T-helper 1 cell treated with Interleukin-12 subunit alpha and Interleukin-12 subunit beta and Interleukin-4 antibody, amounts not matched to agents 30 ng/mL and 1 ng/mL, for 36 hours (primary cell): ENCODE data around the gene IKZF2. TPM values are rescaled to one million over a fixed set of nuclear protein-coding genes. Genes with fewer than 3 reads are reported as not detected.
"Not testable (repeated sequence)": the region's sequence is repeated elsewhere in the genome, so short reads cannot be mapped to it uniquely, and the experiment has no call there.

Experiments
- intact Hi-C: fragments of 100-400 bp; cut with micrococcal nuclease; formaldehyde crosslinking; loops from one replicate; pipeline ENCODE4 v1.15.1; 2024
- total RNA-seq: library from RNA; stranded (reverse); gene quantifications from 2 replicates; pipeline ENCODE4 v1.2.3, GENCODE V29; 2022

IKZF2 gene
- total RNA-seq, 1 donor from 2014 or later = 2.6 TPM

GRCh38 chr2:213043566-213043965 is 107.8 kb downstream of the IKZF2 start:
- intact Hi-C loops = no loop called here

- intact Hi-C loops = no loop called here
These were observed 109.2 kb downstream of the IKZF2 start for GRCh38 chr2:213042262-213042661.

- intact Hi-C loops = no loop called here
These were observed 114.6 kb downstream of the IKZF2 start for GRCh38 chr2:213036836-213037235.

GRCh38 chr2:213034585-213034984 is 116.8 kb downstream of the IKZF2 start:
- intact Hi-C loops = no loop called here

- intact Hi-C loops = no loop called here
These were observed 118.8 kb downstream of the IKZF2 start for GRCh38 chr2:213032607-213033006.

GRCh38 chr2:213022987-213023386 is 128.4 kb downstream of the IKZF2 start:
- intact Hi-C loops = no loop called here

- intact Hi-C loops = no loop called here
These were observed 129.2 kb downstream of the IKZF2 start for GRCh38 chr2:213021971-213022899.

GRCh38 chr2:213020913-213021312 is 130.5 kb downstream of the IKZF2 start:
- intact Hi-C loops = not testable (repeated sequence)

- intact Hi-C loops = no loop called here
These were observed 131.1 kb downstream of the IKZF2 start for GRCh38 chr2:213020268-213020667.

- intact Hi-C loops = loop anchor here (5.0 to 10.0 kb wide), 2 partner anchors 215 to 263 kb away; partner anchors contain the start of gene SPAG16
These were observed 132.0 kb downstream of the IKZF2 start for GRCh38 chr2:213019368-213019767.

- intact Hi-C loops = loop anchor here (5.0 to 10.0 kb wide), 2 partner anchors 216 to 264 kb away; partner anchors contain the start of gene SPAG16
These were observed 133.0 kb downstream of the IKZF2 start for GRCh38 chr2:213018340-213018901.

- intact Hi-C loops = loop anchor here (5.0 to 10.0 kb wide), 2 partner anchors 217 to 265 kb away; partner anchors contain the start of gene SPAG16
These were observed 134.0 kb downstream of the IKZF2 start for GRCh38 chr2:213017404-213017803.

- intact Hi-C loops = loop anchor here (1.0 to 10.0 kb wide), 4 partner anchors 102 to 265 kb away; partner anchors contain the start of genes IKZF2 and SPAG16
These were observed 134.4 kb downstream of the IKZF2 start for GRCh38 chr2:213016984-213017351.

- intact Hi-C loops = loop anchor here (1.0 to 10.0 kb wide), 4 partner anchors 103 to 266 kb away; partner anchors contain the start of genes IKZF2 and SPAG16
These were observed 135.0 kb downstream of the IKZF2 start for GRCh38 chr2:213016166-213016983.

GRCh38 chr2:213015387-213016165 is 135.8 kb downstream of the IKZF2 start:
- intact Hi-C loops = loop anchor here (1.0 to 10.0 kb wide), 6 partner anchors 15 to 267 kb away; partner anchors contain the start of genes IKZF2 and SPAG16

- intact Hi-C loops = loop anchor here (2.0 to 10.0 kb wide), 2 partner anchors 13 to 221 kb away; no protein-coding TSS in a partner anchor
These were observed 137.4 kb downstream of the IKZF2 start for GRCh38 chr2:213013979-213014378.

GRCh38 chr2:213011505-213011904 is 139.9 kb downstream of the IKZF2 start:
- intact Hi-C loops = loop anchor here (10.0 kb wide), 1 partner anchor 223 kb away; no protein-coding TSS in a partner anchor

GRCh38 chr2:213010106-213010779 is 141.2 kb downstream of the IKZF2 start:
- intact Hi-C loops = loop anchor here (10.0 kb wide), 1 partner anchor 225 kb away; no protein-coding TSS in a partner anchor

GRCh38 chr2:213007290-213007838 is 144.0 kb downstream of the IKZF2 start:
- intact Hi-C loops = no loop called here
